A673 (cell line): Measurements from ENCODE around the gene ALDH1L1. TPM values are rescaled to one million over a fixed set of nuclear protein-coding genes. Genes with fewer than 3 reads are reported as not detected.

Experiments
- BruUV-seq: library from RNA; stranded (reverse); fragments of 400-500 nt; replicated peaks from 2 replicates; lab custom pipeline; 2021; lab: Mats Ljungman, UMichigan
- CTCF ChIA-PET: fragments of 300-600 bp; sonication (Branson Sonifier 250); formaldehyde crosslinking; loops from one replicate; lab custom pipeline; 2022; ENCODE audit warnings: antibody characterized with exemption; lab: Charles Lee
- POLR2A ChIA-PET: fragments of 300-600 bp; sonication (Branson Sonifier 250); formaldehyde crosslinking; loops from one replicate; lab custom pipeline; 2022; ENCODE audit warnings: antibody characterized with exemption; ENCODE audit not compliant: low non-redundant PET; lab: Charles Lee
- DNase-seq: peaks from one replicate; pipeline ENCODE4 v3.0.0-alpha.2; 2015; ENCODE audit warnings: low spot score
- H3K27ac ChIP-seq: fragments of 200-600 bp; sonication (generic); 2 replicates; pipeline ENCODE4 v1.5.1; 2016; ENCODE audit warnings: mixed run types, low read depth, mild to moderate bottlenecking, mixed read lengths, antibody characterized with exemption, low read length; ENCODE audit not compliant: poor library complexity, severe bottlenecking
- H3K27me3 ChIP-seq: fragments of 200-600 bp; sonication (generic); replicated peaks from 2 replicates; pipeline ENCODE4 v1.6.1; 2017; ENCODE audit warnings: mixed run types, low read depth, mild to moderate bottlenecking, mixed read lengths, antibody characterized with exemption, low read length; ENCODE audit not compliant: insufficient read depth, poor library complexity
- H3K36me3 ChIP-seq: fragments of 200-600 bp; sonication (generic); 2 replicates; pipeline ENCODE4 v1.6.1; 2016; ENCODE audit warnings: mixed run types, mild to moderate bottlenecking, mixed read lengths, antibody characterized with exemption, low read length; ENCODE audit not compliant: insufficient read depth, poor library complexity, severe bottlenecking
- H3K4me1 ChIP-seq: fragments of 200-600 bp; sonication (generic); 2 replicates; pipeline ENCODE4 v1.6.1; 2017; ENCODE audit warnings: mixed run types, mild to moderate bottlenecking, mixed read lengths, antibody characterized with exemption, low read length; ENCODE audit not compliant: insufficient read depth, poor library complexity, severe bottlenecking
- H3K4me3 ChIP-seq: fragments of 200-600 bp; sonication (generic); 2 replicates; pipeline ENCODE4 v1.5.1; 2016; ENCODE audit warnings: low read depth, mixed run types, mild to moderate bottlenecking, mixed read lengths, low read length; ENCODE audit not compliant: poor library complexity, severe bottlenecking
- H3K9me3 ChIP-seq: fragments of 200-600 bp; sonication (generic); 2 replicates; pipeline ENCODE4 v1.6.1; 2016; ENCODE audit warnings: mixed run types, low read depth, mild to moderate bottlenecking, mixed read lengths, antibody characterized with exemption, low read length; ENCODE audit not compliant: poor library complexity, severe bottlenecking
- EZH2 ChIP-seq: fragments of 200-600 bp; sonication (generic); IDR thresholded peaks from 2 replicates; pipeline ENCODE4 v1.6.1; 2017; ENCODE audit warnings: borderline replicate concordance, low read depth, mild to moderate bottlenecking, mixed read lengths, antibody characterized with exemption, low read length; ENCODE audit not compliant: poor library complexity, severe bottlenecking
- intact Hi-C: fragments of 100-400 bp; cut with micrococcal nuclease; formaldehyde crosslinking; loops from one replicate; pipeline ENCODE4 v1.10.0; 2022; ENCODE audit not compliant: unreplicated experiment
- total RNA-seq: library from RNA; stranded (reverse); gene quantifications from 2 replicates; pipeline ENCODE4 v1.2.3, GENCODE V29; 2021
- TF ChIP-seq, protein P1 (sequence below): fragments of 300-800, 200-600 bp; sonication (generic); conservative IDR thresholded peaks from 2 replicates; pipeline ENCODE4 v1.5.1; 2017; ENCODE audit warnings: low read depth, mild to moderate bottlenecking, antibody characterized with exemption, low read length, moderate library complexity, mixed read lengths

Gene ALDH1L1
- total RNA-seq, 1 experiment from 2014 or later = 16.9 TPM

DNA sequence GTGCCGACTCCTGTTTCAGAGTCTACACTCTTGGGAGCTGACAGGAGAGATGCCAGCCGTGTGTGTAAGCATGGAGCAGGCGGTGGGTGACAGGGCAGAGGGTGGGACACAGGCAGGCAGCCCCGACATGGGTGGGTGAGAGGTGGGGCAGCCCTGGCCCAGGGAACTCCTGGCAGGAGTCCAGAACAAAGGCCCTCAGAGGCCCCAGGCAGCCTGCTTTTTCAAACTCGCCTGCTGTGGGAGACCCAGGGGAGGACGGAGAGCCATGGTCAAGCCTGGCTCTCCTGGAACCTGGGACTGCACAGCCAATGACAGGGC is 67.2 kb downstream of the ALDH1L1 start:
- no peak for DNase-seq
- no peaks in the 10 kb centered on the region for H3K27me3 ChIP-seq
- H3K4me3 ChIP-seq = no peak overlapping the region
- CTCF ChIA-PET = no interaction called here
- H3K9me3 ChIP-seq = no peaks in the 10 kb centered on the region
- H3K27ac ChIP-seq = no peak overlapping the region
- TF ChIP-seq, protein P1, sequence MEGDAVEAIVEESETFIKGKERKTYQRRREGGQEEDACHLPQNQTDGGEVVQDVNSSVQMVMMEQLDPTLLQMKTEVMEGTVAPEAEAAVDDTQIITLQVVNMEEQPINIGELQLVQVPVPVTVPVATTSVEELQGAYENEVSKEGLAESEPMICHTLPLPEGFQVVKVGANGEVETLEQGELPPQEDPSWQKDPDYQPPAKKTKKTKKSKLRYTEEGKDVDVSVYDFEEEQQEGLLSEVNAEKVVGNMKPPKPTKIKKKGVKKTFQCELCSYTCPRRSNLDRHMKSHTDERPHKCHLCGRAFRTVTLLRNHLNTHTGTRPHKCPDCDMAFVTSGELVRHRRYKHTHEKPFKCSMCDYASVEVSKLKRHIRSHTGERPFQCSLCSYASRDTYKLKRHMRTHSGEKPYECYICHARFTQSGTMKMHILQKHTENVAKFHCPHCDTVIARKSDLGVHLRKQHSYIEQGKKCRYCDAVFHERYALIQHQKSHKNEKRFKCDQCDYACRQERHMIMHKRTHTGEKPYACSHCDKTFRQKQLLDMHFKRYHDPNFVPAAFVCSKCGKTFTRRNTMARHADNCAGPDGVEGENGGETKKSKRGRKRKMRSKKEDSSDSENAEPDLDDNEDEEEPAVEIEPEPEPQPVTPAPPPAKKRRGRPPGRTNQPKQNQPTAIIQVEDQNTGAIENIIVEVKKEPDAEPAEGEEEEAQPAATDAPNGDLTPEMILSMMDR = no peak
- no peak for TF ChIP-seq EZH2
- no peaks in the 10 kb centered on the region for H3K4me1 ChIP-seq
- H3K36me3 ChIP-seq = no peaks in the 10 kb centered on the region
- no TSS peak for BruUV-seq
- POLR2A ChIA-PET = no interaction called here
- intact Hi-C loops = no loop called here

DNA sequence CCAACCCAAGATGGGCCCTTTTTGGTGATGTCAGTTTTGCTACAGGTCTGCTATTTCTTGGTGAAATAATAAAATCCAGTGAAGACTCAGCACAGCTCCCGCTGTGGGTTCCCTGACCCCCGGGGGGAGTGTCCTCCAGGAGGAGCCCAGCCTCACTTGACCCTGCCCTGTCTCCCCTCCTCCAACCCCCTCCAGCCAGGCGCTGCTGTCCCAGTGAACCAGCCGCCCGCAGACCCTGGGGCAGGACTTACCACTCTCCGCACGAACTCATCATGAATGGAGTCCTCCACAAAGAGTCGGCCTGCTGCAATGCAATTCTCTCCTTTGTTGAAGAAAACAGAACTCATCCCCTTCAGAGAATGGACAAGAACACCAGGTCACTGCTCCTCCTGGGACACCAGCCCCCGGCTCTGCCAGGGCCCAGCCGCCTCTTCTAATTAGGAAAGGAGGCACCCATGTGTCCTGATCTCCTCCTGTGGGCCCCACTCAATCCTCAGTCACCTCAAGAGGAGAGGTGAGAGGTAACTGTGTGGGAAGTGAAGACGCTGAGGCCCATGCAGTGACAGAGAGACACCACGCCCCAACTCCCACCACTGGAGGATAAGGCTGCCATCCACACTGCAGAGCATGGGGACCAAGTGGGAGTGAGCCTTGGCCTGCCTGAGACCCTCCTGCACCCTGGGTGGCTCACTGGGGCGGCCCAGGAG is 67.7 kb downstream of the ALDH1L1 start:
- BruUV-seq = no TSS peak
- H3K9me3 ChIP-seq = no peaks in the 10 kb centered on the region
- ChIA-PET CTCF (no interaction called here), POLR2A (no interaction called here)
- DNase-seq = no peak
- intact Hi-C loops = no loop called here
- H3K36me3 ChIP-seq = no peaks in the 10 kb centered on the region
- H3K4me3 ChIP-seq = no peak overlapping the region
- no peak overlapping the region for H3K27ac ChIP-seq
- no peaks in the 10 kb centered on the region for H3K4me1 ChIP-seq
- H3K27me3 ChIP-seq = no peaks in the 10 kb centered on the region
- no peak for TF ChIP-seq EZH2
- TF ChIP-seq, protein P1 = no peak

DNA sequence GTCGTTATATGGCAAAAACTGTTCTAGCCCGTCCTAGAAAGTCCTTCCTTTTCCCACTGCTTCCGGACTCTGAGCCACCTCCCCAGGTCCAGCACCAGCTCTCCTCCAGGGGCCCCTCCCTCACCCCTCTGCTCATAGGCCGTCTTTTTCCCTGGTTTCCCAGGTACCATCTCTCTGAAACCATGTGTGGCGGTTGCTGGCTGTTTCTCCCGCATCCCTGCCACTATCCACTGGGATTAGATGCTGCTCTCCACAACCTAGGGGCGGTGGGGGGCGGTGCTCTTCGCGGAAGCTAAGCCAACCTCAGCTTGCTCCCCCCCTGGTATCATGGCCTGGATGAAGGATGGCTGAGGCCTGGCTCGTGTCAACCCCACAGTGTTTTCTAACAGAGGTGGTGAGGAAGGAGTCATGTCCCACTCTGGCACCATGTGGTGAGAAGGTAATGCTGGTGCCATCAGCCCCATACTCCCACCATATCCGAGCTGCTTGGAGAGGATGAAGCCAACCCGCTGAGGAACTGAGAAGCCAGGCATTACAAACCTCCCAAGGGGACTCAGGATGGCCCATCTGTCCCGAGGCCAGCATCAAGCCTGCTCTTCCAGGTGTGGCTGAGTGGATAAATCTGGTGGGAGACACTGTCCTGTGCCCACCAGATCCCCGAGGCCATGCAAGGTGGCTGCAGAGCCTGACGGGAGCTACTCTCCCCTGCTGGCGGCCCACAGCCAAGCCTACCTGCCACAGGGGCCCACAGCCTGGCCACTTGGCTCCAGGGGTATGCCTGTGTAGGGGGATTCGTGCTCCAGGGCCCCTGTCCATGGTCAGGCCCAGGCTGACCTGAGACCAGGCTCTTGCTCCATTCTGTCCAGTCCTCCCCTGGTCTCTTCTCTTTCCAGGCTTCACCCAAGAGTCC is 68.6 kb downstream of the ALDH1L1 start:
- Histone ChIP-seq H3K4me1 (no peaks in the 10 kb centered on the region), H3K27ac (no peak overlapping the region), H3K36me3 (no peaks in the 10 kb centered on the region), H3K4me3 (no peak overlapping the region), H3K27me3 (no peaks in the 10 kb centered on the region), H3K9me3 (no peaks in the 10 kb centered on the region)
- CTCF ChIA-PET = no interaction called here
- POLR2A ChIA-PET = no interaction called here
- intact Hi-C loops = no loop called here
- TF ChIP-seq EZH2 = no peak
- TF ChIP-seq, protein P1 = no peak
- DNase-seq = no peak
- BruUV-seq = no TSS peak
